Fibroblast of mammary gland (primary cell): ENCODE measurements around the gene NFKBIE.

Experiments
- DNase-seq: peaks from one replicate; pipeline ENCODE4 v3.0.0-alpha.2; 2010; ENCODE audit warnings: low read depth
- H3K4me3 ChIP-seq: 2 replicates; pipeline ENCODE4 v1.5.1; 2011; ENCODE audit warnings: low read depth, mild to moderate bottlenecking, low read length, moderate library complexity; ENCODE audit not compliant: control insufficient read depth
- TF ChIP-seq, protein P1 (sequence below): conservative IDR thresholded peaks from 2 replicates; pipeline ENCODE4 v1.5.1; 2011; ENCODE audit warnings: low read depth, low read length, inconsistent platforms; ENCODE audit not compliant: control insufficient read depth, insufficient read depth

The NFKBIE gene

DNA sequence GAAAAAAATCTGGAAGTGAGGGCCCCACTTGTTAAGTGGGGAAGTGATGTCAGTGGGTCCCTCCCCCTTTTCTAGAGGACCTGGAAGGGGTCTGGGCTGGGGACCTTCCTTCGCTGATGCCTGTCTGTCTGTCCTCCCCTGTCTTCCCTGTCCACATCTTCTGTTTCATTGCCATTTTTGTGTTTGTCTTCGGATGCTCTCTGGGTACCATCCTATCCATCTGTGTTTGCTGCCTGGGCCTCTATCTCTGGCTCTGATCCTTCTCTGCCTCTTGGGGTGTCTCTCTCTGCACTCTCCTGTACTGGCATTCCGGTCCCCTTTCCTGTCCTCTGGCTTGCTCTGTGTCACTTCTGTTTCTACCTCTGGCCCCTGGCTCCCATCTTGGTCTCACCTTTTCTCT is 7.2 kb upstream of the NFKBIE start:
- TF ChIP-seq, protein P1, sequence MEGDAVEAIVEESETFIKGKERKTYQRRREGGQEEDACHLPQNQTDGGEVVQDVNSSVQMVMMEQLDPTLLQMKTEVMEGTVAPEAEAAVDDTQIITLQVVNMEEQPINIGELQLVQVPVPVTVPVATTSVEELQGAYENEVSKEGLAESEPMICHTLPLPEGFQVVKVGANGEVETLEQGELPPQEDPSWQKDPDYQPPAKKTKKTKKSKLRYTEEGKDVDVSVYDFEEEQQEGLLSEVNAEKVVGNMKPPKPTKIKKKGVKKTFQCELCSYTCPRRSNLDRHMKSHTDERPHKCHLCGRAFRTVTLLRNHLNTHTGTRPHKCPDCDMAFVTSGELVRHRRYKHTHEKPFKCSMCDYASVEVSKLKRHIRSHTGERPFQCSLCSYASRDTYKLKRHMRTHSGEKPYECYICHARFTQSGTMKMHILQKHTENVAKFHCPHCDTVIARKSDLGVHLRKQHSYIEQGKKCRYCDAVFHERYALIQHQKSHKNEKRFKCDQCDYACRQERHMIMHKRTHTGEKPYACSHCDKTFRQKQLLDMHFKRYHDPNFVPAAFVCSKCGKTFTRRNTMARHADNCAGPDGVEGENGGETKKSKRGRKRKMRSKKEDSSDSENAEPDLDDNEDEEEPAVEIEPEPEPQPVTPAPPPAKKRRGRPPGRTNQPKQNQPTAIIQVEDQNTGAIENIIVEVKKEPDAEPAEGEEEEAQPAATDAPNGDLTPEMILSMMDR = no peak
- no peak for DNase-seq
- no peak overlapping the region for H3K4me3 ChIP-seq

DNA sequence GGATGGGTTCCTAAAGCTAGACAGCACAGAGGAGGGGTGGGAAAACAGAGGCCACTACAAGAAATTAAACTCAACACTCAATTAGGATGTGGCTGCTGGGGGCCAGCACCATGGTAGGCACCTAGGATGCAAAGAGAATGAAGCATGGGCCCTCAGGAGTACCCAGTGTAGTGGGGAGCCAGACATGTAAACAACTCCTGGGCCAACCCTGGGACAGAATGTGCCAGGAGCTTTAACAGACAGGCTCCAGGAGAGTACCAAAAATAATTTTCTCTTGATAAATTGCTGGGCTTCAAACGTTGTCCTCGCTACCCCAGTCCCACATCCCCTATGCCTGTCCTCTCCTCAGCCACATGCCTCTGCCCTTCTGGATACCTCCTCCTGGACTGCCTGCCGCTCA is 6.6 kb upstream of the NFKBIE start:
- TF ChIP-seq, protein P1 = no peak
- DNase-seq = no peak
- no peak overlapping the region for H3K4me3 ChIP-seq

DNA sequence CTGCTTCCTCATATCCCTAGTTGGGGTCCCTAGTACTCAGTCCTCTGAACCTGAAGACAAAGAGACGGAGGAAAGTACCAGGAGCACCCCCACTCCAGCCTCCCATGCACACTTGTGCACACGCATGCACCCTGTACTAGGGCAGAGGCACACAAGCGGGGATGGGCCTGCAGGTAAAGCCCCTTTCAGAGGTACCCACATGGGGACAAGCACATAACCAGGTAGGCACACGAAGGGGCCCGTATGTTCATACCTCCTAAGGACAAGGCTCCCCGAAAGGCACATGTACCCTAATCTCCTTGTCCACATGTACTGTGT is 6.0 kb upstream of the NFKBIE start:
- DNase-seq = no peak
- TF ChIP-seq, protein P1 = no peak
- H3K4me3 ChIP-seq = no peak overlapping the region

DNA sequence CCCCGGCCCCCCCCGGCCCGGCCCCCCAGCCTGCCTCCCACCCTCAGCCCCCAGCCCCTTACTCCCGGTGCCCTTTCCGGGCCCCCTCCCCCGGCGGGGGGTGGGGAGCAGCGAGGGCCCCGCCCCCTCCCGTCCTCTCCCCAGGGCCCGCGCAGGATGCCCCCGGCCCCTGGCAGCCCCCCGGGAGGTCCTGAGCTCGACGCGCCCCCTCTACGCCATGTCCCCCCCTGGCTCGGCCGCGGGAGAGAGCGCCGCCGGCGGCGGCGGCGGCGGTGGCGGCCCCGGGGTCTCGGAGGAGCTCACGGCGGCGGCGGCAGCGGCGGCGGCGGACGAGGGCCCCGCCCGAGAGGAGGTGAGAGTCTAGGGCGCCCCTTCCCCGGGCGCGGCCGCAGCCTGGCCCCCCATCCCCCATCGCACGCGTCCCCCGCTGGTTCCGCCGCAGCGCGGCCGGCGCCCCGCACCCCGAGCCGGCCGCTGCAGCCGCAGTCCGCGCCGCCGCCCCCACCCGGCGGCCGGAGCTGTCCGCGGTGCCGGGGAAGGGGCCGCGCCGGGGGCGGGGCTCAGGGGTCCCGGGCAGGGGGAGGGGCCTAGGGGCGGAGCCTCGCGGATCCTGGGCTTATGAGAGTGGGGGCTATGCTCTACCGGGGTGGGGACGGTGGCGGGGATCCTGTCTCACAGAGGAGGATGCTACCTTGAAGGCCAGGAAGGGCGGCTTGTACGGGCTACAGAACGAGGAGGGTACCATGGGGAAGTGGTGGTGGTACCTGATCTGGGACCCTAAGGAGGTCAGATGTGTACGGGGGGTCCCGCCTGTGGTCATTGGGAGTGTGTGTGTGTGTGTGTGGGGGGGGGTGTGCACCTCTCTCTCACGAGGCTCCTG is 5.4 kb upstream of the NFKBIE start:
- H3K4me3 ChIP-seq = no peak overlapping the region
- no peak for DNase-seq
- TF ChIP-seq, protein P1 = no peak

DNA sequence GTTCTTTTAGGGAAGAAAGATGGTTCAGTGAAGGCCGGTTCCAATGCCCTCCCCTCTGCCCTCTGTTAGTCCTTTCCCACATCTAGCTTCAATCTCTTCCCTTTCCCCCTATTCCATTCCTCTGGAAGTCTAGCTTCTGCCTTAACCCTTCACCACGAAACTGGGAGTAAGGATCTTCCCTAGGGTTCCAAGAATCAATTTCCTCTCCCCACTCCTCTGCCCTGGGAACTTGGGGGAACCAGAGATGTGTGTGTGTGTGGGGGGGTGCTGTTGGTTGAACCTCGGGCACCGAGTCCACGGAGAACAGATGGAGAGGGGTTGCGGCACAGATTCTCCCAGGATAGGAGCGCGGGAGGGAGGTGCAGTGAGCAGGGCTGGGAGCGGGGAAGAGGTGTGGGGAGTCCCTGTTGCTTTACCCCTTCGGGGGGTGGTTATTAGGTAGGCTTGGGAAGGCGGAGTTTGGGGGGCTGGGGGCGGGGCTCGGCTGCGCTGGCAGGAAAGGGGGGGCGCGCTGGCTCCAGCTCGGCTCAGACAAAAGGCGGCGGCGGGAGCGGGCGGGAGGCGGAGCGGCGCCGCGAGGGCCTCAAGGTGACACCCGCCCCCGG is 4.7 kb upstream of the NFKBIE start, which contains the start of gene TMEM151B:
Gene TMEM151B, plus strand, starts transcription at position 530 of the 605 bp plus-strand sequence. CDS start 293 bp downstream, outside the sequence.
- DNase-seq = no peak

DNA sequence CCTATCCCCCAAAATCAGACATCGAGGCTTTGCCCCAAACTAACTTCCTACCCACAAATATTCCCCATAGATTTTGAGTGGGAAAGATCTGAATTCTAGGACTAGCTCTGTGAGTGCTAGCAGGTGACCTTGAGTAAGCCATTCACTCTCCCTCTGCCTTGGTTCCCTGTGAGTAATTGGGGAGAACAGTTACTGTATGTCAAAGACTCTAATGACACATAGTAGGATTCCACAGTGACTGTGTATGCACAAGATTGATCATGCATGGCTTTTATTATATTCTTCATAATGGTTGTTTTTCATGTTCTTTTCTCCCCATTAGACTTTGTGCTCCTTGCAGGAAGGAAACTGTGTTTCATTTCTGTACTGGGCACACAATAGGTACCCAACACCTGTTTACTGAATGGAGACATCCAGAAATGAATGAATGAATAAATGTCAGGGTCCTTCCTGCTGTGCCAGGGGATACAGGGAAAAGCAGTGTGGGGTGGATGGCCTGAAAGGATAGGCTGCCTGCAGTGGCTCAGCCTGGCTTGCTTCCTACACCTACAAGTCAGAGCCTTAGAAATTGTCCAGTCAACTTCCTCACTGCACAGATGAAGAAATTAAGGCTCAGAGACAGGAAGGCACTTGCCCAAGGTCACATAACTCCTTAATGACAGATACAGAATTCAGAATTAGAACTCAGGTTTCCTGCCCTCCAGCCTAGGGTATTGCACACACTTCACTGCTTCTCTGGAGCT is 4.0 kb upstream of the NFKBIE start:
- no peak overlapping the region for H3K4me3 ChIP-seq
- TF ChIP-seq, protein P1 = no peak
- DNase-seq = no peak

More for the DNA sequence above, 4.7 kb upstream of the NFKBIE start, which contains the start of gene TMEM151B:
- no peak within 1 kb of the TSS for H3K4me3 ChIP-seq
- TF ChIP-seq, protein P1 = no peak
